PC-3 (cell line): Measurements from ENCODE around the gene DOP1B. TPM values are rescaled to one million over a fixed set of nuclear protein-coding genes. Genes with fewer than 3 reads are reported as not detected.

Experiments used
- ATAC-seq: fragments of 200-7000 bp; cut with Tn5 transposase; 2 replicates; pipeline ENCODE4 v1.9.1; 2020; ENCODE audit warnings: mild to moderate bottlenecking, moderate library complexity
- BruUV-seq: library from RNA; stranded (reverse); fragments of 400-500 nt; replicated peaks from 2 replicates; lab custom pipeline; 2021; lab: Mats Ljungman, UMichigan
- CTCF ChIA-PET: fragments of 300-600 bp; sonication (Branson Sonifier 250); formaldehyde crosslinking; loops from one replicate; lab custom pipeline; 2022; ENCODE audit warnings: antibody characterized with exemption; lab: Charles Lee
- POLR2A ChIA-PET: fragments of 300-600 bp; sonication (Branson Sonifier 250); formaldehyde crosslinking; loops from one replicate; lab custom pipeline; 2022; ENCODE audit warnings: antibody characterized with exemption; ENCODE audit not compliant: unreplicated experiment; lab: Charles Lee
- DNase-seq: peaks from one replicate; pipeline ENCODE4 v3.0.0-alpha.2; 2015
- H2AFZ ChIP-seq: fragments of 300-600 bp; sonication (generic); 2 replicates; pipeline ENCODE4 v1.6.0; 2016; ENCODE audit warnings: antibody characterized with exemption, low read length
- H3F3A ChIP-seq: fragments of 300-600 bp; sonication (generic); one replicate; pipeline ENCODE4 v1.6.0; 2017; ENCODE audit warnings: antibody characterized with exemption, low read length, control low read depth, mild to moderate bottlenecking; ENCODE audit not compliant: unreplicated experiment
- H3K27ac ChIP-seq: fragments of 300-600 bp; sonication (generic); 2 replicates; pipeline ENCODE4 v1.5.1; 2016; ENCODE audit warnings: mild to moderate bottlenecking, low read length
- H3K27me3 ChIP-seq: fragments of 300-600 bp; sonication (generic); 2 replicates; pipeline ENCODE4 v1.6.1; 2016; ENCODE audit warnings: low read length, mixed read lengths
- H3K36me3 ChIP-seq: fragments of 300-600 bp; sonication (generic); 2 replicates; pipeline ENCODE4 v1.6.1; 2016; ENCODE audit warnings: low read depth, mixed run types, low read length, mixed read lengths
- H3K4me1 ChIP-seq: fragments of 300-600 bp; sonication (generic); 2 replicates; pipeline ENCODE4 v1.5.1; 2016; ENCODE audit warnings: low read length; ENCODE audit not compliant: insufficient read depth
- H3K4me2 ChIP-seq: fragments of 300-600 bp; sonication (generic); 2 replicates; pipeline ENCODE4 v1.6.0; 2016; ENCODE audit warnings: low read length
- H3K4me3 ChIP-seq: fragments of 300-600 bp; sonication (generic); 2 replicates; pipeline ENCODE4 v1.5.1; 2016; ENCODE audit warnings: mild to moderate bottlenecking, low read length, mixed read lengths
- H3K79me2 ChIP-seq: fragments of 300-600 bp; sonication (generic); 2 replicates; pipeline ENCODE4 v1.6.1; 2017; ENCODE audit warnings: low read length, mixed read lengths
- H3K9ac ChIP-seq: fragments of 300-600 bp; sonication (generic); 2 replicates; pipeline ENCODE4 v1.6.0; 2016; ENCODE audit warnings: mild to moderate bottlenecking, low read length
- H3K9me2 ChIP-seq: fragments of 300-600 bp; sonication (generic); replicated peaks from 2 replicates; pipeline ENCODE4 v1.6.1; 2016; ENCODE audit warnings: mixed run types, low read length, mixed read lengths
- H3K9me3 ChIP-seq: fragments of 300-600 bp; sonication (generic); 2 replicates; pipeline ENCODE4 v1.6.1; 2016; ENCODE audit warnings: low read length, mixed read lengths
- H4K20me1 ChIP-seq: fragments of 300-600 bp; sonication (generic); 2 replicates; pipeline ENCODE4 v1.6.1; 2016; ENCODE audit warnings: low read length, mixed read lengths
- CTCF ChIP-seq: fragments of 300-600 bp; sonication (generic); conservative IDR thresholded peaks from 2 replicates; pipeline ENCODE4 v1.5.1; 2017; ENCODE audit warnings: antibody characterized with exemption, low read depth, mild to moderate bottlenecking, low read length
- EZH2 ChIP-seq: fragments of 300-600 bp; sonication (generic); IDR thresholded peaks from one replicate; pipeline ENCODE4 v1.6.1; 2017; ENCODE audit warnings: antibody characterized with exemption, mild to moderate bottlenecking, low read length; ENCODE audit not compliant: unreplicated experiment
- EZH2phosphoT487 ChIP-seq: fragments of 300-600 bp; sonication (generic); IDR thresholded peaks from 2 replicates; pipeline ENCODE4 v1.6.1; 2018; ENCODE audit warnings: mild to moderate bottlenecking, antibody characterized with exemption, low read length, borderline replicate concordance
- intact Hi-C: fragments of 100-400 bp; cut with micrococcal nuclease; formaldehyde crosslinking; loops from 2 replicates; pipeline ENCODE4 v1.9.0; 2023
- total RNA-seq: library from RNA; depleted of rRNA; stranded (reverse); fragments of >200 nt; gene quantifications from 2 replicates; pipeline ENCODE4 v1.2.3, GENCODE V29; 2014

The DOP1B gene
- total RNA-seq, 1 experiment from 2014 or later = 7.0 TPM

DNA sequence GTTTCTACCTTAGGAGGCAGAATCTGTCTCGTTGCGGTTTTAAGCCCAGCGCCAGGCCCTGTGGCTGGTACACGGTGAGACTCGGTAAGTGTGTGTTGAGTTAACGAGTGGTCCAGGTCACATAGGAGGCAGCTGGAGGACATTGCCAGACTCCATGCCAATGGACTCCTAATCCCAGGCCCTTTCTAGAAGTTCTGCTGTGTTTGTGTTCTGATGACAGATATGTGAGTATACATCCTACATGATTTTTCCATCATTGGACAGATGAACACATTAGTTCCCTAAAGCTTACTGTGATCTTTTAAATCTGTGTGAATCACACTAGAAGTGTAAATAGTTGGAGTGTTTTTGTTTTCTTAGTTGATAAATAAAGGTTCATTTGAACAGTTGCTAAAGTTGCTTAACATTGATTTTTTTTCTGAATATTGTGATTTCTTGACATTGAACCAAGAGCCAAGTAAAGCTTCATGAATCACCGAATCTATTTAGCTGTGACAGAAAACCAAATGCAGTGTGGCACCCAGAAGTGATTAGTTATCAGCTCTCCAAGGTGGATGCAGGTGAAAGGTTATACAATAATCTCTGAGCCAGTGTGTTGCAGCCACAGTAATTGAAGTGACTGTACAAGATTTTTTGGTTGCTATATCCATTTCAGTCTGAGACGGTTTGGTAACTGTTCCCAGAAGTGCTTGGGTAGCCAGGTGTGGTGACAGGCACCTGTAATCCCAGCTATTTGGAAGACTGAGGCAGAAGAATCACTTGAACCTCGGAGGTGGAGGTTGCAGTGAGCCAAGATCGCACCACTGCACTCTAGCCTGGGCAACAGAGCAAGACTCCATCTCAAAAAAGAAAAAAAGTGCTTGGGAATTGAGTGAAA, 46.3 kb downstream of the DOP1B start:
- CTCF ChIA-PET = interaction anchor here (0.6 to 1.3 kb wide), 3 partner anchors 46 to 67 kb away, joined by 3 to 5 read pairs (median 4); no protein-coding TSS in a partner anchor
- no peaks in the 10 kb centered on the region for H3K9me3 ChIP-seq
- no peaks in the 10 kb centered on the region for H4K20me1 ChIP-seq
- H3K9me2 ChIP-seq = no peaks in the 10 kb centered on the region
- peak overlapping the region; percentile 16; the same call in 1 of the 2 replicates for H2AFZ ChIP-seq
- peak; percentile 83 for DNase-seq
- no peak for TF ChIP-seq CTCF
- TF ChIP-seq EZH2 = no peak
- POLR2A ChIA-PET = interaction anchor here (0.6 to 1.3 kb wide), 6 partner anchors 23 to 500 kb away, joined by 3 to 9 read pairs (median 4); partner anchors contain the start of gene MORC3
- H3K79me2 ChIP-seq = no peaks in the 10 kb centered on the region
- peaks cover 51% of the 10 kb centered on the region for H3K4me1 ChIP-seq
- H3K9ac ChIP-seq = peak overlapping the region; percentile 88
- BruUV-seq = TSS peak; percentile 67
- intact Hi-C loops = loop anchor here (1.0 to 10.0 kb wide), 3 partner anchors 7 to 138 kb away; partner anchors contain the start of genes DOP1B and SETD4
- H3K27me3 ChIP-seq = no peaks in the 10 kb centered on the region
- H3K4me3 ChIP-seq = peak overlapping the region; percentile 52
- H3K27ac ChIP-seq = peak overlapping the region; percentile 99
- 0 out of 2 replicates have a peak, but pooled peaks cover 2% of the 10 kb centered on the region for H3K36me3 ChIP-seq
- peak; percentile 52 for ATAC-seq
- H3F3A ChIP-seq = peaks cover 23% of the 10 kb centered on the region
- H3K4me2 ChIP-seq = peak overlapping the region; percentile 83

GRCh38 chr21:36203603-36203889, 46.9 kb downstream of the DOP1B start:
- DNase-seq (peak; percentile 86), ATAC-seq (peak; percentile 48)
- Histone ChIP-seq H3K9ac (peak overlapping the region; percentile 88), H4K20me1 (no peaks in the 10 kb centered on the region), H3K4me2 (peak overlapping the region; percentile 83), H3K27me3 (no peaks in the 10 kb centered on the region), H3K79me2 (no peaks in the 10 kb centered on the region), H3K27ac (peak overlapping the region; percentile 99), H3K36me3 (0 out of 2 replicates have a peak, but pooled peaks cover 2% of the 10 kb centered on the region), H3K9me2 (no peaks in the 10 kb centered on the region), H3K4me1 (peaks cover 57% of the 10 kb centered on the region), H3K4me3 (peak overlapping the region; percentile 24; the same call in 1 of the 2 replicates), H3K9me3 (no peaks in the 10 kb centered on the region), H3F3A (peaks cover 23% of the 10 kb centered on the region), H2AFZ (no peak overlapping the region)
- no peak for TF ChIP-seq EZH2phosphoT487
- no peak for TF ChIP-seq CTCF
- no peak for TF ChIP-seq EZH2
- POLR2A ChIA-PET = interaction anchor here (0.6 to 1.3 kb wide), 5 partner anchors 22 to 713 kb away, joined by 3 to 9 read pairs (median 3); partner anchors contain the start of gene MORC3
- CTCF ChIA-PET = interaction anchor here (0.6 to 1.0 kb wide), 4 partner anchors 46 to 106 kb away, joined by 4 to 5 read pairs (median 4); no protein-coding TSS in a partner anchor
- no TSS peak for BruUV-seq
- intact Hi-C loops = loop anchor here (10.0 kb wide), 1 partner anchor 139 kb away; the partner anchor contains the start of gene SETD4
